Bronchial epithelial cell (primary cell): ENCODE data around the gene CHRD. TPM values are rescaled to one million over a fixed set of nuclear protein-coding genes. Genes with fewer than 3 reads are reported as not detected.

Source experiments
- DNase-seq: peaks from one replicate; pipeline ENCODE4 v3.0.0-alpha.2; 2010; ENCODE audit warnings: low read depth
- FAIRE-seq: peaks from 2 replicates; lab custom pipeline; 2011; peaks lifted over from hg19 to GRCh38; lab: Jason Lieb, UNC
- H3K27me3 ChIP-seq: 2 replicates; pipeline ENCODE4 v1.5.1; 2011; ENCODE audit warnings: low read length; ENCODE audit not compliant: control insufficient read depth, insufficient read depth
- H3K36me3 ChIP-seq: 2 replicates; pipeline ENCODE4 v1.5.1; 2011; ENCODE audit warnings: low read length; ENCODE audit not compliant: control insufficient read depth, insufficient read depth
- H3K4me3 ChIP-seq: 2 replicates; pipeline ENCODE4 v1.5.1; 2011; ENCODE audit warnings: mild to moderate bottlenecking, low read depth, low read length, control low read depth
- CTCF ChIP-seq: IDR thresholded peaks from 2 replicates; pipeline ENCODE4 v1.5.1; 2011; ENCODE audit warnings: mild to moderate bottlenecking, moderate library complexity, low read length, control low read depth, inconsistent platforms; ENCODE audit not compliant: insufficient read depth, severe bottlenecking
- total RNA-seq: library from RNA; depleted of rRNA; stranded (reverse); fragments of >200 nt; gene quantifications from 2 replicates; pipeline ENCODE4 v1.2.1, GENCODE V29; 2014

Gene CHRD
- total RNA-seq, 1 donor from 2014 or later, result not detected

- peaks cover 4% of the 10 kb centered on the region for H3K36me3 ChIP-seq
- no peak overlapping the region for H3K4me3 ChIP-seq
- no peaks in the 10 kb centered on the region for H3K27me3 ChIP-seq
- DNase-seq (no peak), FAIRE-seq (no peak)
- TF ChIP-seq CTCF, result no peak
Measured at GRCh38 chr3:184358921-184359350, 20.9 kb upstream of the CHRD start.

- DNase-seq, result no peak
- H3K4me3 ChIP-seq, result no peak overlapping the region
- FAIRE-seq, result no peak
- peaks cover 7% of the 10 kb centered on the region for H3K36me3 ChIP-seq
- TF ChIP-seq CTCF, result no peak
- H3K27me3 ChIP-seq, result no peaks in the 10 kb centered on the region
Measured at GRCh38 chr3:184359610-184360009, 20.2 kb upstream of the CHRD start.

DNA sequence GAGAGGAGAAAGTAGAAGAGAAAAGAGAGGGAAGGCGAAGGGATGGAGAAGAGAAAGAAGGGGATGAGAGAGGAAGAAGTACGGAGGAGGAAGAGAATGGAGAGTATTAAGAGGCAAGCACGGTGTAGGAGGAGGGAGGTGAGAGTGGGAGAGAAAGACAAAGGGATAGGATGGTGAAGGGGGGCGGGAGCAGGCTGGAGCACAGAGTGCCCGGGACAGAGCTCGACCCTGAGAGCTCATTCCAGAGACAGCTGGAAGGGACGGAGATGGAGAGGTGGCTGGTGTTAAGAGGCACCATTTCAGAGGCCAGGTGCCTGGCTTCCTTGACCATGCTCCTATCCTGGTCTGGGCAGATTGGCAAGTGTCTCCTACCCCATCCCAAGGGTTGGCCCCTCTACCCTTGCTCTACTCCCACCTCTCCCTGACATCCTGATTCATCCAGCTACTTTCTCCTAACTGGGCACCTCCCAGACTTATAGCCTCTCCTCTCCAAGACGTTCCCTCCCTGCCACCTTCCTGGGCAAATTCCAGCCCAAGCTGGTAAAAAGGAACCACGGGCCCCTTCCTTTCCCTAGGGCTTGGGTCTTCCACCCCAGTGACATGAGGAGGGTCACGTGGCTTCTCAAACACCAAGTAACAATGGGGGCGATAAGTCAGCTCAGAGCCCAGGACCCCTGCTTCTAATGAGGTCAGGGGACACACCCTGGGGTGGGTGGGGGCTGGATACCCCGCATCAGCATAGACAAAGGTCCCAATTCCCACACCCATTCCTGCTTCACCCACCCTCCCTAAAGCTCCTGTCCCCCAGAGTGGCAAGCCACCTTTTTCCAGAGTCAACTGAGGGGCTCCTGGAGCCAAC is 19.6 kb upstream of the CHRD start:
- peak; percentile 77 for FAIRE-seq
- Histone ChIP-seq H3K27me3 (no peaks in the 10 kb centered on the region), H3K4me3 (peak overlapping the region; percentile 46), H3K36me3 (peaks cover 9% of the 10 kb centered on the region)
- TF ChIP-seq CTCF, result no peak
- DNase-seq, result no peak

DNA sequence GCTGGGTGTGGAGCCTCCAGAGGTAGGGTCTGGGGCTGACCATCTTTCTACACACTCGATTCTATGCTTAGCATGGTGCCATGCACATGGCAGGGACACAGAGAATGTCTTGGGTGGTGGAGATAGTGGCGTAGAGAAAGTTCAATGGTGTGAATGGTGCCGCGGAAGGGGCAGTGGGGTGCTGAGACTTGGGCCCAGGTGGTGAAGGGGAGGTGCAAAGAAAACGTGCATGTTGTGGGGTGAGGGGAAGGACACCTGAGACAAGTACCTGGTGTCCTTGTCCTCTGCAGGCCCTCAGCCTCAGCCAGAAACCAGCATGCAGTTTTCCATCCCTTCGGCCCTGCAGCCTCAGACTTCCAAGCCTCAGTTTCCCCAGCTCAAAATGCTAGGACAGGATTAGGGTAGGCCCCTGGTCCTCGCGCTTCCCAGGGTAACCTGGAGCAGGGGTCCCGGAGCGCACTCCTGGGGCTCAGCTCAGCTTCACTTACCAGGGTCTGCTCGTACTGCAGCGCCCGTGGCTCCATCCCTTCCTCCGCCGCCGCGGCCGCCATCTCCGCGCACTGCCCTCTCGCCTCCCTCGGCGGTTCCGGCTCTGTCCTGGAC is 18.8 kb upstream of the CHRD start:
- no peak for TF ChIP-seq CTCF
- Histone ChIP-seq H3K36me3 (peaks cover 9% of the 10 kb centered on the region), H3K27me3 (no peaks in the 10 kb centered on the region), H3K4me3 (peak overlapping the region; percentile 46)
- FAIRE-seq (no peak), DNase-seq (no peak)

DNA sequence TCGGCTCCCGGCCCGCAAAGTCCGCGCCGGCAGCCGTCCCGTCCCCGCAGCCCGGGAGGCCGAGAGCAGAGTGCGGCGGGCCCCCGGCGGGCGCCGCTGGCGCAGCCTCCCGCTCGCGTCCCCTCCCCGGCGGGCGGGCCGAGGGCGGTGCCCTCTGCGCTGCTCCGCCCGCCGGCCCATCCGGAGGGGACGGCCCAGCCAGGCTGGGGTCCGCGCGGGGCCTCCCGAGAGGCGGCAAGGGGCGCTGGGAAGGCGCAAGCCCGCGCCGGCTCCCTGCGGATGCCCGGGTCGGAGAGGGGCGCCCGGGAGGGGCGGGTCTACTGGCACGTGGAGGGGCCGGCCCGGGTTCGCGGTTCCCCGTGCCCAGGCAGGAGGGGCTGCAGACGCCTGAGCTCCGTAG is 18.3 kb upstream of the CHRD start, which contains the start of the genes CLCN2 and POLR2H:
Gene CLCN2 (minus strand): TSS at position 74 of the 400 bp plus-strand sequence. CDS start 126 bp downstream, outside the sequence.
Gene POLR2H (plus strand): TSS at position 179 of the 400 bp plus-strand sequence. CDS start 1,783 bp downstream, outside the sequence.
- no peak for DNase-seq
- TF ChIP-seq CTCF, result no peak
- Histone ChIP-seq H3K4me3 (peak within 1 kb of the TSS; percentile 46), H3K36me3 (peaks cover 10% of the 10 kb centered on the region), H3K27me3 (no peaks in the 10 kb centered on the region)
- FAIRE-seq, result no peak
